HepG2 (cell line): ENCODE measurements around the gene GART. TPM values are rescaled to one million over a fixed set of nuclear protein-coding genes. Genes with fewer than 3 reads are reported as not detected.

Source experiments
- DMAP1 ChIP-seq: IDR thresholded peaks from 2 replicates; pipeline ENCODE4 v1.6.1; 2016
- HNRNPLL ChIP-seq: fragments of 200-400 bp; formaldehyde crosslinking; IDR thresholded peaks from 2 replicates; pipeline ENCODE4 v1.6.1; 2017; ENCODE audit warnings: mild to moderate bottlenecking, low read depth, low read length; ENCODE audit not compliant: poor library complexity, severe bottlenecking
- JUND ChIP-seq: sonication (generic); formaldehyde crosslinking; IDR thresholded peaks from 2 replicates; pipeline ENCODE4 v1.8.0; 2022; ENCODE audit warnings: mild to moderate bottlenecking, missing genetic modification reagents
- NFYC ChIP-seq: IDR thresholded peaks from 2 replicates; pipeline ENCODE4 v1.6.1; 2016; ENCODE audit warnings: missing genetic modification reagents, missing compliant biosample characterization
- RXRB ChIP-seq: IDR thresholded peaks from 2 replicates; pipeline ENCODE4 v1.6.1; 2016; ENCODE audit warnings: borderline replicate concordance, missing genetic modification reagents, missing compliant biosample characterization
- SP1 ChIP-seq, 2 experiments: fragments of 450-650 bp in 1 of 2; sonication (generic) in 1 of 2; formaldehyde crosslinking in 1 of 2; IDR thresholded peaks; 2 replicates each; pipeline versions ENCODE4 v1.4.0 to v1.6.1; 2016 to 2020; ENCODE audit warnings: missing genetic modification reagents in 1 of 2
- ZKSCAN5 ChIP-seq: sonication (generic); formaldehyde crosslinking; IDR thresholded peaks from 2 replicates; pipeline ENCODE4 v1.5.1; 2020; ENCODE audit warnings: mild to moderate bottlenecking, missing genetic modification reagents
- ZNF263 ChIP-seq: sonication (generic); formaldehyde crosslinking; IDR thresholded peaks from 2 replicates; pipeline ENCODE4 v1.4.0; 2020; ENCODE audit warnings: missing genetic modification reagents
- ZNF33B ChIP-seq: sonication (generic); formaldehyde crosslinking; IDR thresholded peaks from 2 replicates; pipeline ENCODE4 v1.5.1; 2020; ENCODE audit warnings: mild to moderate bottlenecking, missing genetic modification reagents
- ZNF878 ChIP-seq: sonication (generic); formaldehyde crosslinking; IDR thresholded peaks from 2 replicates; pipeline ENCODE4 v1.8.1; 2023; ENCODE audit warnings: mild to moderate bottlenecking, missing genetic modification reagents, moderate library complexity
- polyA plus RNA-seq, 8 experiments: library from polyadenylated mRNA; depleted of rRNA in 3 of 8; stranded (reverse) in 7 of 8; unstranded in 1 of 8; fragments of >200 nt; fragmentation: Illumina TruSeq in 4 of 8; extraction: Trizol in 4 of 8; gene quantifications; 2 replicates each; pipeline versions ENCODE4 v1.2.1 to v1.2.3, GENCODE V29; 2011 to 2016; ENCODE audit warnings: low read depth in 4 of 8, missing spikeins in 1 of 8, mixed read lengths in 1 of 8; ENCODE audit not compliant: insufficient read depth in 1 of 8
- total RNA-seq, 5 experiments: library from RNA; depleted of rRNA; stranded (reverse); fragments of >200 nt; fragmentation: Illumina TruSeq; extraction: Trizol; gene quantifications; 2 replicates each; pipeline ENCODE4 v1.2.3, GENCODE V29; 2016; ENCODE audit warnings: low read depth in 1 of 5
- TF ChIP-seq, protein P1 (sequence below): IDR thresholded peaks from 2 replicates; pipeline ENCODE4 v1.6.1; 2016; ENCODE audit warnings: missing compliant biosample characterization, missing genetic modification reagents, borderline replicate concordance
- TF ChIP-seq, protein P2 (sequence below): sonication (generic); formaldehyde crosslinking; IDR thresholded peaks from 2 replicates; pipeline ENCODE4 v1.8.1; 2023; ENCODE audit warnings: missing genetic modification reagents, mild to moderate bottlenecking, borderline replicate concordance
- TF ChIP-seq, protein P3 (sequence below): fragments of 450-650 bp; IDR thresholded peaks from 2 replicates; pipeline ENCODE4 v1.6.1; 2016
- TF ChIP-seq, protein P4 (sequence below): sonication (generic); formaldehyde crosslinking; IDR thresholded peaks from 2 replicates; pipeline ENCODE4 v1.4.0; 2020; ENCODE audit warnings: missing genetic modification reagents, borderline replicate concordance
- TF ChIP-seq, protein P5 (sequence below): sonication (generic); formaldehyde crosslinking; IDR thresholded peaks from 2 replicates; pipeline ENCODE4 v1.5.0; 2020; ENCODE audit warnings: mild to moderate bottlenecking, missing genetic modification reagents, borderline replicate concordance

The GART gene
- total and polyA plus RNA-seq, 2 of the 13 experiments (the other 11 are each of a cell fraction or from before 2014, with no cell fraction given) = 17.9 to 109 TPM

DNA sequence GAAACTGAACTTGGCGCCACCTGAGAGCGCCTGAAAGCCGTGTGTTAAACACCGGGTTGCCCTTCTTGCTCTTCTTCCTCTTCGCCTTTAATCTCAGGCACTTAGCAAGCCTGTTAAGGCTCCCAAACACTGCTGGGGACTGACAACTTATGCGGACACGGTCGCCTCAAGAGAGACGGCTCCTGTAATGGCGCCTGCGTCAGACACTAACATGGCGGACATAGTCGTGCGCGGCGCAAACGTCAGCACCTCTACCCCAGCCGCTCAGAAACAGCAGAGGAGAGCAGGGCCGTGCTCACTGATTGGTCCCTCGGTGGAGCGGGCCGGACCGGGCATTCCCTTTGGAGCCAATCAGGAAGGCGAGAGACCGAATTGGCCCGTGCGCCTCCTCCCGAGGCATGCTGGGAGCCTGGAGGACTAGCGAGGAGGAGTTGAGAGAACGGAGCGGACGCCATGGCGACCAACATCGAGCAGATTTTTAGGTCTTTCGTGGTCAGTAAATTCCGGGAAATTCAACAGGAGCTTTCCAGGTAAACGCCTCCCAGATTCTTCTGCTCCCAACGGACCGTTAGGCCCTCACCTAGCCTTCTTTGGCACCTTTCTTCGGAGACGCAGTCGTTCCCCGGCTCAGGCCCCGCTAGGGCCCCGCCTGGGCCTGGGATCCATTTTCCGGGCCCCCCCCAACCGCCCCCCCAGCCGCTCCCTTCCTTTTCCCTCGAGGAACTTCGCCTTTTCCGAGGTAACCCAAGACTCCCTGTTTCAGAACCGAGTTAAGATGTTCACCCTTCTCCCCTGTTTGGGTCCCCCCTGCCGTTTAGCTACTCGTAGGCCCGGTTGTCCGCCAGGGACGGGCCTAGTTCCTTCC is 955 bp upstream of the GART start, which contains the start of gene SON (continued):
- TF ChIP-seq HNRNPLL = peak; percentile 38
- TF ChIP-seq SP1 (IDR thresholded peaks at IDR 0.05) = no peak
- peak; percentile 26; the same call in 1 of the 2 replicates for TF ChIP-seq SP1 (CRISPR knock-in tag; IDR thresholded peaks at IDR 0.05)
- TF ChIP-seq NFYC (CRISPR knock-in tag) = peak; percentile 95
- TF ChIP-seq, protein P1, sequence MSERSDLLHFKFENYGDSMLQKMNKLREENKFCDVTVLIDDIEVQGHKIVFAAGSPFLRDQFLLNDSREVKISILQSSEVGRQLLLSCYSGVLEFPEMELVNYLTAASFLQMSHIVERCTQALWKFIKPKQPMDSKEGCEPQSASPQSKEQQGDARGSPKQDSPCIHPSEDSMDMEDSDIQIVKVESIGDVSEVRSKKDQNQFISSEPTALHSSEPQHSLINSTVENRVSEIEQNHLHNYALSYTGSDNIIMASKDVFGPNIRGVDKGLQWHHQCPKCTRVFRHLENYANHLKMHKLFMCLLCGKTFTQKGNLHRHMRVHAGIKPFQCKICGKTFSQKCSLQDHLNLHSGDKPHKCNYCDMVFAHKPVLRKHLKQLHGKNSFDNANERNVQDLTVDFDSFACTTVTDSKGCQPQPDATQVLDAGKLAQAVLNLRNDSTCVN = peak; percentile 10; the same call in 1 of the 2 replicates
- peak; percentile 91 for TF ChIP-seq DMAP1 (CRISPR knock-in tag)
- TF ChIP-seq ZNF263 (CRISPR knock-in tag) = peak; percentile 98
- TF ChIP-seq, protein P2, sequence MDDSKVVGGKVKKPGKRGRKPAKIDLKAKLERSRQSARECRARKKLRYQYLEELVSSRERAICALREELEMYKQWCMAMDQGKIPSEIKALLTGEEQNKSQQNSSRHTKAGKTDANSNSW (CRISPR knock-in tag) = peak; percentile 98; the same call in 1 of the 2 replicates
- TF ChIP-seq, protein P3, sequence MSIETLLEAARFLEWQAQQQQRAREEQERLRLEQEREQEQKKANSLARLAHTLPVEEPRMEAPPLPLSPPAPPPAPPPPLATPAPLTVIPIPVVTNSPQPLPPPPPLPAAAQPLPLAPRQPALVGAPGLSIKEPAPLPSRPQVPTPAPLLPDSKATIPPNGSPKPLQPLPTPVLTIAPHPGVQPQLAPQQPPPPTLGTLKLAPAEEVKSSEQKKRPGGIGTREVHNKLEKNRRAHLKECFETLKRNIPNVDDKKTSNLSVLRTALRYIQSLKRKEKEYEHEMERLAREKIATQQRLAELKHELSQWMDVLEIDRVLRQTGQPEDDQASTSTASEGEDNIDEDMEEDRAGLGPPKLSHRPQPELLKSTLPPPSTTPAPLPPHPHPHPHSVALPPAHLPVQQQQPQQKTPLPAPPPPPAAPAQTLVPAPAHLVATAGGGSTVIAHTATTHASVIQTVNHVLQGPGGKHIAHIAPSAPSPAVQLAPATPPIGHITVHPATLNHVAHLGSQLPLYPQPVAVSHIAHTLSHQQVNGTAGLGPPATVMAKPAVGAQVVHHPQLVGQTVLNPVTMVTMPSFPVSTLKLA = peak; percentile 27; the same call in 1 of the 2 replicates
- TF ChIP-seq, protein P4, sequence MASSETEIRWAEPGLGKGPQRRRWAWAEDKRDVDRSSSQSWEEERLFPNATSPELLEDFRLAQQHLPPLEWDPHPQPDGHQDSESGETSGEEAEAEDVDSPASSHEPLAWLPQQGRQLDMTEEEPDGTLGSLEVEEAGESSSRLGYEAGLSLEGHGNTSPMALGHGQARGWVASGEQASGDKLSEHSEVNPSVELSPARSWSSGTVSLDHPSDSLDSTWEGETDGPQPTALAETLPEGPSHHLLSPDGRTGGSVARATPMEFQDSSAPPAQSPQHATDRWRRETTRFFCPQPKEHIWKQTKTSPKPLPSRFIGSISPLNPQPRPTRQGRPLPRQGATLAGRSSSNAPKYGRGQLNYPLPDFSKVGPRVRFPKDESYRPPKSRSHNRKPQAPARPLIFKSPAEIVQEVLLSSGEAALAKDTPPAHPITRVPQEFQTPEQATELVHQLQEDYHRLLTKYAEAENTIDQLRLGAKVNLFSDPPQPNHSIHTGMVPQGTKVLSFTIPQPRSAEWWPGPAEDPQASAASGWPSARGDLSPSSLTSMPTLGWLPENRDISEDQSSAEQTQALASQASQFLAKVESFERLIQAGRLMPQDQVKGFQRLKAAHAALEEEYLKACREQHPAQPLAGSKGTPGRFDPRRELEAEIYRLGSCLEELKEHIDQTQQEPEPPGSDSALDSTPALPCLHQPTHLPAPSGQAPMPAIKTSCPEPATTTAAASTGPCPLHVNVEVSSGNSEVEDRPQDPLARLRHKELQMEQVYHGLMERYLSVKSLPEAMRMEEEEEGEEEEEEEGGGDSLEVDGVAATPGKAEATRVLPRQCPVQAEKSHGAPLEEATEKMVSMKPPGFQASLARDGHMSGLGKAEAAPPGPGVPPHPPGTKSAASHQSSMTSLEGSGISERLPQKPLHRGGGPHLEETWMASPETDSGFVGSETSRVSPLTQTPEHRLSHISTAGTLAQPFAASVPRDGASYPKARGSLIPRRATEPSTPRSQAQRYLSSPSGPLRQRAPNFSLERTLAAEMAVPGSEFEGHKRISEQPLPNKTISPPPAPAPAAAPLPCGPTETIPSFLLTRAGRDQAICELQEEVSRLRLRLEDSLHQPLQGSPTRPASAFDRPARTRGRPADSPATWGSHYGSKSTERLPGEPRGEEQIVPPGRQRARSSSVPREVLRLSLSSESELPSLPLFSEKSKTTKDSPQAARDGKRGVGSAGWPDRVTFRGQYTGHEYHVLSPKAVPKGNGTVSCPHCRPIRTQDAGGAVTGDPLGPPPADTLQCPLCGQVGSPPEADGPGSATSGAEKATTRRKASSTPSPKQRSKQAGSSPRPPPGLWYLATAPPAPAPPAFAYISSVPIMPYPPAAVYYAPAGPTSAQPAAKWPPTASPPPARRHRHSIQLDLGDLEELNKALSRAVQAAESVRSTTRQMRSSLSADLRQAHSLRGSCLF = 0 out of 2 replicates have a peak, but pooled peaks have one; percentile 16
- peak; percentile 29; the same call in 1 of the 2 replicates for TF ChIP-seq JUND (CRISPR knock-in tag)
- TF ChIP-seq, protein P5, sequence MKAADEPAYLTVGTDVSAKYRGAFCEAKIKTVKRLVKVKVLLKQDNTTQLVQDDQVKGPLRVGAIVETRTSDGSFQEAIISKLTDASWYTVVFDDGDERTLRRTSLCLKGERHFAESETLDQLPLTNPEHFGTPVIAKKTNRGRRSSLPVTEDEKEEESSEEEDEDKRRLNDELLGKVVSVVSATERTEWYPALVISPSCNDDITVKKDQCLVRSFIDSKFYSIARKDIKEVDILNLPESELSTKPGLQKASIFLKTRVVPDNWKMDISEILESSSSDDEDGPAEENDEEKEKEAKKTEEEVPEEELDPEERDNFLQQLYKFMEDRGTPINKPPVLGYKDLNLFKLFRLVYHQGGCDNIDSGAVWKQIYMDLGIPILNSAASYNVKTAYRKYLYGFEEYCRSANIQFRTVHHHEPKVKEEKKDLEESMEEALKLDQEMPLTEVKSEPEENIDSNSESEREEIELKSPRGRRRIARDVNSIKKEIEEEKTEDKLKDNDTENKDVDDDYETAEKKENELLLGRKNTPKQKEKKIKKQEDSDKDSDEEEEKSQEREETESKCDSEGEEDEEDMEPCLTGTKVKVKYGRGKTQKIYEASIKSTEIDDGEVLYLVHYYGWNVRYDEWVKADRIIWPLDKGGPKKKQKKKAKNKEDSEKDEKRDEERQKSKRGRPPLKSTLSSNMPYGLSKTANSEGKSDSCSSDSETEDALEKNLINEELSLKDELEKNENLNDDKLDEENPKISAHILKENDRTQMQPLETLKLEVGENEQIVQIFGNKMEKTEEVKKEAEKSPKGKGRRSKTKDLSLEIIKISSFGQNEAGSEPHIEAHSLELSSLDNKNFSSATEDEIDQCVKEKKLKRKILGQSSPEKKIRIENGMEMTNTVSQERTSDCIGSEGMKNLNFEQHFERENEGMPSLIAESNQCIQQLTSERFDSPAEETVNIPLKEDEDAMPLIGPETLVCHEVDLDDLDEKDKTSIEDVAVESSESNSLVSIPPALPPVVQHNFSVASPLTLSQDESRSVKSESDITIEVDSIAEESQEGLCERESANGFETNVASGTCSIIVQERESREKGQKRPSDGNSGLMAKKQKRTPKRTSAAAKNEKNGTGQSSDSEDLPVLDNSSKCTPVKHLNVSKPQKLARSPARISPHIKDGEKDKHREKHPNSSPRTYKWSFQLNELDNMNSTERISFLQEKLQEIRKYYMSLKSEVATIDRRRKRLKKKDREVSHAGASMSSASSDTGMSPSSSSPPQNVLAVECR (CRISPR knock-in tag) = peak; percentile 27
- peak; percentile 11; the same call in 1 of the 2 replicates for TF ChIP-seq RXRB
- 0 out of 2 replicates have a peak, but pooled peaks have one; percentile 12 for TF ChIP-seq ZNF878
- TF ChIP-seq ZKSCAN5 (CRISPR knock-in tag) = peak; percentile 68
- peak; percentile 83 for TF ChIP-seq ZNF33B (CRISPR knock-in tag)
